EH (cell line): Measurements from ENCODE around the gene DDX41.

Source experiments
- DNase-seq: peaks from one replicate; pipeline ENCODE4 v3.0.0-alpha.2; 2015; ENCODE audit warnings: low read depth

DDX41 gene

GRCh38 chr5:177468685-177469628 lies 47.8 kb downstream of the DDX41 start:
- peak; percentile 88 for DNase-seq

- DNase-seq = no peak
Observed at GRCh38 chr5:177468329-177468684, 48.5 kb downstream of the DDX41 start.

- DNase-seq = no peak
Observed at GRCh38 chr5:177467436-177467835, 49.3 kb downstream of the DDX41 start.

GRCh38 chr5:177466861-177467260 lies 49.9 kb downstream of the DDX41 start:
- no peak for DNase-seq

- no peak for DNase-seq
Observed at GRCh38 chr5:177465044-177465443, 51.7 kb downstream of the DDX41 start.

GRCh38 chr5:177462021-177462670 lies 54.6 kb downstream of the DDX41 start:
- no peak for DNase-seq
